ENCODE measurements around the gene SCAANT1.

SCAANT1 gene

DNA sequence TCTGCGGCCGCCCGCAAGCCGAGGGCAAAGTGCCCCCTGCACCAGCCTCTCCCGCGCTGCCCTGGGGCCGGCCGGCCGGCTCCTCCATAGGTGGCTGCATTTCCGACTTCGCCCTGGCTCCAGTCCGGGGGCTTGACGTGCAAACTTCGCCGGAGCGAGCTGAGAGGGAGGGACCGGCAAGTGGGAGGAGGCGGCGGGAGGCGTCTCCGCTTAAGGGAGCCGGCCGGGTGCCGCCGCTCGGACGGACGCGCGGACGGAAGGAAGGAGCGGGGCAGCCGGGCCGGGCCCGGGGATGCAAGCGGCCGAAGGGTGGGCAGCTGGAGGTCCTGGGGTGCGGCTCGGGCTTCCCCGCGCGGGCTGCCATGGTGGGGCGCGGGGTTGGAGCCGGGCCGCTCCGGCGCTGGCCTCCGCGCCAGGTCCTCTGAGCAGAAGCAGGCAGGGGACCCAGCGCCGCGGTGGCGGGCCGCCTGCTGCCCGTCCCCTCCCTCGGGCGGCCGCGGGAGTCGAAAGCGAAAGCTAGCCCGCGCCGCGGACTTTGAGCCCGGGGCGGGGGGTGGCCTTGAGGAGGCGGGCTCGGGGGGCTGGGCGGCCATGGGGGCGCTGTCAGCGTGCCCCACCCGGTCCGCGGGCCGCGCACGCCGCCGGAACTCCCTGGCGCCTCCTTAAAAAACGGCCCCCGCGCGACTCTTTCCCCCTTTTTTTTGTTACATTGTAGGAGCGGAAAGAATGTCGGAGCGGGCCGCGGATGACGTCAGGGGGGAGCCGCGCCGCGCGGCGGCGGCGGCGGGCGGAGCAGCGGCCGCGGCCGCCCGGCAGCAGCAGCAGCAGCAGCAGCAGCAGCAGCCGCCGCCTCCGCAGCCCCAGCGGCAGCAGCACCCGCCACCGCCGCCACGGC lies at the start of gene SCAANT1:
Gene SCAANT1 (minus strand): TSS at position 511 of the 895 bp plus-strand sequence.
- peak; percentile 26 to 85 (median 76) for DNase-seq

DNA sequence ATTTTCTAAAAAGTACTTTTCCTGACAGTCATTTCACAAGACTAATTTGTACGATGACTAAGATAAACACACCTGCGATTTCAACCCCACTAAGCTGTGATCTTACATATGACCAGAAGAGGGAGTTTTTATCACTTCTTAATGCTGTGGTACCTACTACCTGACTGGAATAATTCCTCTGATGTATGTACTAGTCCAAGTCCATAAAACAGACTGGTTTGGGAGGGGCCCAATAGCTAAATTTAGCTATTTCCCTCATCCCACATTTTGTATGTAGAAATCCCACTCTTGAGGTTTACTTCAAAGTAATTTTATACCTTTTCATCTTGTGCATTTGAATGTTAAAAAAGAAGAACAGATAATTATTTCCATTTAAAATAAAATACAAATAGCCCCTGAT lies 49.7 kb upstream of the SCAANT1 start:
- no peak for DNase-seq

DNA sequence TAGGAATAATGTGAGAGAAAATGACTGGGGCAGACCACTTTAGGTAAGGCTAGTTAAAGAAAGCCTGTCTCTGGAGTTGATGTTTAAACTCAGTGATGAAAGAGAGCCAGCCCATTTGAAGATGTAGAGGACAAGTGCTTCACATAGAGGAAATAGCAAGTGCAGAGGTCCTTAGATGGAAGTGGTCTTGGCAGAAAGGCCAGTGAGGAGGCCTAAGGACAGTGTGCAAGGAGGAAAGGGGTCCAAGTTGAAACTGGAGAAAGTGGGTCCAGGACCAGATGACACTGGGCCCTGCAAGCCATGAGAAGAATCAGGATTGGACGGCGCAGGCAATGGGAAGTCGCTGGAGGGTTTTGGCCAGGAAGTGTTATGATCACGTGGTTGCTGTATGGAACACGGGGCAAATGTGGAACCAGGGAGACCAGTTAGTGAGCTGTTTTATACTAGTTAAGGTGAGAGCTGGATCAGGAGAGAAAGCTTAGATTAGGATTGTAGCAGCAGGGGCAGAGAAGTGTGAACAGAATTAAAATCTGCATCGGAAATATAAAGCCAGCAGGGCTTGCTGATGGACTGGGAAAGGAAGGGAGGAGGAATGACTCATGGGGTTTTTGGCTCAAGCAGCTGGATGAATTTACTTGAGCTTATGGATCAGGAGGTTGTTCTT lies 48.0 kb upstream of the SCAANT1 start:
- peak in 12 of 58 donors; percentile 6 to 53 (median 14) for DNase-seq

DNA sequence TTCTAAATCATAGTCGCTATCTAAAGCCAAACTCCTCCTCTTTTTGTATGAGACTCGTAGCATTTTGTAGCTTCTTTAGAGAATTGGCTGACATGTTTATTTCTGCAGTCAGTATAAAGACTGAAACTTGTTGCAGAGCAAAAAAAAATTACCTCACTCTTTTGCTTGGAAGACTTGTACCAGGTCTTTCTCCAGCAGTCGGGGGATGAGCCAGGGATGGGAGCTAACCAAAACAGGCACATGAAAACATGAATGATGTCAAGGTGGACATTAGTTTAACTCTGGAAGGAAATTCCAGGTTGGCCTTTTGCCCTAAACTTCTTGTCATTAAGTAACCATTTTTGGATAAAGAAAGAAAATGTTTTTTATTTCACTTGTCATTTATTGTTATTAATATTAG lies 47.0 kb upstream of the SCAANT1 start:
- DNase-seq: no peak

DNA sequence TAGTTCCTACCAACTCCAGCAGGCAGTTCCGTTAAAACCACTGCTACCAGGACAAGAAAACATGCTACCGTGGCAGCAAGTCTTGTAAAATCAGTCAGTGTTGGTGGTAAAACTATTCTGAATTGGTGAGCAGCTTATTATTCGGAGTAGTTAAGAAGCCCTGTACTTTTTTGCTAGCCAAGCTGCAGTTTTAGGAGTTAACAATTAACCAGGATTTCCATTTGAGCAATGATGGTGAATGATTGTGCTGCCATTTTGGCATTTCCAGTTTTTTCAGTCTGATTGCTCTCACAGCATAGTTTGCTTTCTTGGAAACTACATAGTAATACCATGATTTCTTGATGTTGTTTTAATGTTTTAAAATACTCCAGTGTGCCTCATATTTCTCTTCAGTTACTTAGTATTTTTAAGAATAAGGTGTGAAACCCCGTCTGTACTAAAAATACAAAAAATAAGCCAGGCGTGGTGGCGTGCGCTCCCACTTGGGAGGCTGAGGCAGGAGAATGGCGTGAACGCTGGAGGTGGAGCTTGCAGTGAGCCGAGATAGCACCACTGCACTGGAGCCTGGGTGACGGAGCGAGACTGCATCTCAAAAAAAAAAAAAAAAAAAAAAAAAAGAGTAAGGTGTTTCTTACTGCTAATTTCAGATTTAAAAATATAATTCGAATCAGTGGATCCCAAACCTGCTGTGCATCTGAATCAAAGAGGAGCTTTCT lies 43.8 kb upstream of the SCAANT1 start:
- no peak for DNase-seq

DNA sequence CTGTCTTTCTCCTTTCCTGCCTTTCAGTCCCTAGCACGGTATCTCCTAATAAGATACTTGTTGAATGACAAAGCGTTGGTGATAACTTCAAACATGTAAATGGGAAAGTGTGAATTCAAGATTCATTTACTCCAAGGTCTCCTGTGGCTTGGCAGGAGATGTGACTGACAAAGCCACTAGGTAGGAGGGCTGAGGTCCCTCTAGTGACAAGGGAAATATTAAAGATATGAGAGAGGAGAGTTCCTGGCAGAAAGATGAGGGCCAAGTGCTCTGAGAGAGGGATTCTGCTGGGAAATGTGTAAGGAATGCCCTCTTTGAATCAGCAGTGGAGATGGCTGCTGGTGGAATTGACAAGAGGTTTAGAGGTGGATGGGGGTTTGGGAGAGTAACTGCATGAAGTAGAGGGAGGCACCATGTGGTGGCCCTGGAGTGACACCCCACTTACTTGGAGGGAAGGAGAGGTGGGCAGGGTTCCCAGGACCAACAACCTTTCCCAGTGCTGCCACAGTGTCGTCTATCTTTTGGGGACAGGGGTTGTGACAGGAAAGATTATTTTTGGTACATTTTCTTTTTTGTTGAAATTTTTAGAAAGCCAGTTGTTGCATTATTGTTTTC lies 43.0 kb upstream of the SCAANT1 start:
- DNase-seq: no peak

DNA sequence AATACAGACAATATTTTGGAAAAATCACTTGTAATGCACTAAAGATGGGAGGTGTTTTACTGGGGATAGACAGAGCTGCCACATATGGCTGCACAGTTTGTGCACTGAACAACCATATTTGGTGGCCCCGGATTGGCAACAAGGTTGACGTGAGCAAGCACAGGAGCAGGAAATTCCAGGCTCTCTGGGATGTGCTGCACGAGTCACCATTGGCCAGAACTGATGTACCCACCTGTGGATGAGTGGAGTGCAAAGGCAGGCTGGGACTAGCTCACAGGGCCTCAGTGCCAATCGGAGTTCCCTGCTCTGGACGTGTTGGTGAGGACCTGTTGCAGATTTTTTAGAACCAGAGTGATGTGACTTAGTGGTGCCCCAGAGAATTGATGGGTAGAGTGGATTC lies 42.0 kb upstream of the SCAANT1 start:
- DNase-seq: no peak

DNA sequence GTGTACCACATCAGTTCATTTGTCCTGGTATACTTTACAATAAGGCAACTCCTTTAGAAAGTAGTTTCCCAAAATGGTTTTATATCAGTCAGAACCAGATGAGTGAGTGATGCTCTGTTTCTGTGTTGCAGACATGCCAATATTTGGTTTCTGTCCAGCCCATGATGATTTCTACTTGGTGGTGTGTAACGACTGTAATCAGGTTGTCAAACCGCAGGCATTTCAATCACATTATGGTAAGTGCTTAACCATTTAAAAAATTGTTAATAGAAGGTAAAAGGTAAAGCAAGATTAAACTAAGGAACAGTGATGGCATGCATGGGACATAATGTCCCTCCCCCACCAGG lies 40.0 kb upstream of the SCAANT1 start:
- DNase-seq: no peak

DNA sequence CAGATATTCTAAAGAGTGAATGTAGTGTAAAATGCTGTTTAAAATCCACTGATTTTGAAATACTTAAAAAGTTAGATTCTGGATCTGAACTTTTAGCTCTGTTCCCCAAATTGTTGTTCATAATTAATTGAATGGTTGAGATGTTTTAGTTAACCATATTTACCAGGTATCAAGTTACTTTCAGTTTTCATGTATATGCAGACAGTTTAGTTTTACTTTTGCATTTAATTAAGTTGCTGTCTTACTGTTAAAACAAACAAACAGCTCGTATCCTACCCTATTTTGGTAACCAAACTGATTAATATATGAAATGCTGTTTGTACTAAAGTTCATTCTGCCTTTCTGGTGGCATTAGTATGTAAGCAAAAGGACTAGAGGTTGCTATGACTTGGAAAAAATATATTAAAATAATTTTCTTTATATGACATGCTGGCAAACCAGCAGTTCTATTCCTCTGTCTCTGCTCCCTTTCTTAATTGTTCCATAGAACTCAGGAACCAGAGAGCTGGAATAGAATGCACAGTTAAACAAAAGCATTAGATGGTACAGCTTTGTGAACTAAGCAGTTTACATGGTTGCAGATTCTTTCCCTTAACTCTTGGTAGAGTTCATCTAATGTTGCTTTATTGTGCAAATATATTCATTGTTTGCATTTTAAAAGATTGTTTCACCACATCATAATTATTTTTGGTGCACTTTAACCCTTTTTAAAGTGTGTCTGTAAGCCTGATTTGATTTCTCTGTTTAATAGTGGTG lies 39.5 kb upstream of the SCAANT1 start:
- DNase-seq: no peak

DNA sequence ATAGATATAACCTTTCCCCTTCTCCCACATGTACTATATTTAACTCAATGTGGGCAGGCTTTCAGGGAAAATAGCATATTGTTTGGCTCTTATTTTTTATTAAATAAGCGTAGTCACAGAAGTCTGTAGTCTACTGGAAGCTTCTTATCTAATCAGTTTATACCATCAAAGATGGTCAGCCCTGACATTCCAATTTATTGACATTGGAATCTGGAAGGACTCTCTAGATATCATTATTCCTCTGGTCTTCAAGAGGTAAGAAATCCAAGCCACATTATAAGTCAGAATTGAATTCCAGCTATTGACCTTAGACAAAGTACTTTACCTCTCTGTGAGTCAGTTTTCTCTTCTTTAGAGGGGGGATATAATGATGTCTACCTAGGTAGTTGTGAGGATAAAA lies 38.5 kb upstream of the SCAANT1 start:
- no peak for DNase-seq

DNA sequence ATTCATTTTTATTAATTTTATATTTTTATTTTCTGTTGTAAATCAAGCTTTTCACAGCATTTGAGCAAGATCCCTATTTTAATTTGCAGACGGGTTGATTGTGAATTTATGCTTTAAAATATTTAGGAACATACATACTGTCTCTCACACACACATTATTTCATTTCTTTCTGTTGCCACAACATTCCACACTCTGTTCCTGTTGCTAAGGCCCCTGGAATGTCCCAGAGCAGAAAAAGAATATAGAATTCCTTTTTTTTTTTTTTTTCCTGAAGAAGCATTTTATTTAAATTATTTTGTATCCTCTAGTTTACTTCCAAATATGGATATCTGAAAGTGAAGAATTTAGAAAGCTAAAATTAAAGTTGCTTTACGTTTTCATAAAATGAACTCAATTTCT lies 36.8 kb upstream of the SCAANT1 start:
- no peak for DNase-seq

DNA sequence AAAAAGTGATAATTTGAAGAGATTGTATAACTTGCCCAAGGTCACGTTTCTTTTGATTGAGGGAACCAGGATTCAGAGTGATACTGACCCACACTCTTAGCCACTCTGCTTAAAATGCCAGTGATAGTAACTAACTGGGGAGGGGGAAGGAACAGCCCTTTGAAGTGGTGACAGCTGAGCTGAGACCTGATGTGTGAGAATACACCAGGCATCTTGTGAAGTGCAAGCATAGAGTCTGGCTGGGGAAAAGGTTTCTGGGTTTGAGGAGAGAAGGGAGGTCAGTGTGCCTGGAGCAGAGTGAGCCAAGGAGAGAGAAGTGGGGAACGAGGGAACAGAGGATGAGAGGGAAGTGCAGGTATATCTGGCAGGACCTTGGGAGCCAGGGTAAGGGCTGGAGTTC lies 35.4 kb upstream of the SCAANT1 start:
- no peak for DNase-seq

DNA sequence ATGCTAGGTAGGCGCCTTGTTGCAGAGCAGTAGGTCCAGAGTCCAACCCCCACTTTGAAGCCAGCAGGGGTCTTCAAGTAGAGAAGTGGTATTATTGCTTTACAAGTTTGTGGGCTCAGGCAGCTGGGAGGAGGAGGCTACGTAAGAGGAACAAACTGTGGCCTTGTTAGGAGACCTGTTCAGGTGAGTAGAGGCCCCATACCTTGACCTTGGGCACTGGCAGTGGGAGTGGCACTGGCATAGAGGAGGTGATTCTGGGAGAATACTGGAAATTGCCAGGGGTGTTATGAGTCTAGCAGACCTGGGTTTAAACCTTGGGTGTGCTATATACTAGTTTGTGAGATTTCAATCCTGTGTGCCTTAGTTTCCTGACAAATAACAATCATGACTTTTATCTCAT lies 34.6 kb upstream of the SCAANT1 start:
- DNase-seq: no peak

DNA sequence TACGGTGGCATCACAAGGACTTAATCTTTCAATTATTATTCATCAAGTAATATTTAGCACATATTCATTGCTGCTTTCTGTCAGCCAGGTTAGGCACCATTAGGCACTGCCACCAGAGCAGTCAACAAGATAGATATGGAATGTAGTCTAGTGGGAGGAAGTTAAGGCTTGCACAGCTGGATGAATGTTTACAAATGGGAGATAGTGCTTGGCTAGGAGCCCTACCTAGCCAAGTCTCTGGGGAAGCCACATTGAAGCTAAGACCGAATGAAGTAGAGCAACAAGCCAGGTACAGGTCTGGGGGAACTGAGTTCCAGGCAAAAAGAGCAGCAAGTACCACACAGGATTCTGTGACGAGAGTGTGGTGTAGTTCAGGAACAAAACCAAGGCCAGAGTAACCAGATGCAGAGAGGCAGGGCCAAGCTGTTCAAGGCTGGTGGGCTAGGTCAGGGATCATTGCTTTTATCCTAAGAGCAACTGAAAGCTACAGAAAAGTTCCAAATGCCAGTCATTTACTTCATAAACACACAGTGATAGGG lies 33.4 kb upstream of the SCAANT1 start:
- no peak for DNase-seq

DNA sequence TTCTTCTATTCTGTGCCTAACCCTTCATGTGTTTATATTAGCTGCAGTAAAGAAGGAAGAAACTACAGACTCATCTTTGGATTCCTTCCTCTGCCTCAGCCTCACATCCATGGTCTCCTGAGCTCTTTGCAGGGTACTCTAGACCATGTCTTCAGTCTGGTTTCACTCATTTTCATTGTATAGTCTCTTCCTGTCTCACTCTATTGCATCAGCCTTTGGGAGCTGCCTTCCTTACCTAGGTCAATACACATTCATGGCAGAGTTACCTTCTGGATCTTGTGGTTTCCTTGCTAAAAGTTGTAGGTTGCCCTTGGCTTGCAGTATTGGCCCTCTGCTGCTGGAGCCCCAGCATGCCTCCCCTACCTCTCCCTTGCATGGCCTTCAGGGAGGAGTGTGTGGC lies 31.5 kb upstream of the SCAANT1 start:
- DNase-seq: no peak

DNA sequence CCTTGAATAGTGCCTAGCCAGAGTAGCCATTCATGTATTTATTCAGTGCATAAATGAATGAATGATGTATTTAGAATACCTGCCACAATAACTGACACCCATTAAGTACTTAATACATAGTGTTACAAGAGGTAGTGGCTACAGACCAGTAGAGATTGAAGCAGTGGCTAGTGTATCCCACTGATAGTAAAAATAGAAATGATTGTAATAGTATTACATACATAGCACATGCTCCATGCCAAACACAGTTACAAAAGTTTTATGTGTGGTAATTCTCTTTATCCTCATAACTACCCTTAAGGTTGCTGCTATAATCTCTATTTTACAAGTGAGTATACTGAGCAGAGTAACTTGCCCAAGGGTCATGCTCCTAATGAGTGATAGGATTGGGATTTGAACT lies 30.3 kb upstream of the SCAANT1 start:
- no peak for DNase-seq

DNA sequence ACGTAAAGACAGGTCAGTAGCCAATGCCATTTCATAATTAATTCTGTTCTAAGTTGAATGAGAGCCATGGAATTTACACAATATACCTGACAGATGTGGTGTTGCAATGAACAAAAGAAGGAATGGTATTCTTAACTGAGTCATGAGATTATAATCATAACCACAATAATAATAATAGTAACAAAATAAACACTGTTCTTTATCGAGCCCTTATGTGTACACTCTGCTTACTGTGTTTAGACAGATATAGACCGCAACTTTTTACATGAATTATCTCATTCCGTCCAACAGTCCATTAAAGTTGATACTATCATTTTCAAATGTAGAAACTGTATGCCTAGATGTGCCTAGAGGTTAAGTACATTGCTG lies 28.2 kb upstream of the SCAANT1 start:
- DNase-seq: no peak

DNA sequence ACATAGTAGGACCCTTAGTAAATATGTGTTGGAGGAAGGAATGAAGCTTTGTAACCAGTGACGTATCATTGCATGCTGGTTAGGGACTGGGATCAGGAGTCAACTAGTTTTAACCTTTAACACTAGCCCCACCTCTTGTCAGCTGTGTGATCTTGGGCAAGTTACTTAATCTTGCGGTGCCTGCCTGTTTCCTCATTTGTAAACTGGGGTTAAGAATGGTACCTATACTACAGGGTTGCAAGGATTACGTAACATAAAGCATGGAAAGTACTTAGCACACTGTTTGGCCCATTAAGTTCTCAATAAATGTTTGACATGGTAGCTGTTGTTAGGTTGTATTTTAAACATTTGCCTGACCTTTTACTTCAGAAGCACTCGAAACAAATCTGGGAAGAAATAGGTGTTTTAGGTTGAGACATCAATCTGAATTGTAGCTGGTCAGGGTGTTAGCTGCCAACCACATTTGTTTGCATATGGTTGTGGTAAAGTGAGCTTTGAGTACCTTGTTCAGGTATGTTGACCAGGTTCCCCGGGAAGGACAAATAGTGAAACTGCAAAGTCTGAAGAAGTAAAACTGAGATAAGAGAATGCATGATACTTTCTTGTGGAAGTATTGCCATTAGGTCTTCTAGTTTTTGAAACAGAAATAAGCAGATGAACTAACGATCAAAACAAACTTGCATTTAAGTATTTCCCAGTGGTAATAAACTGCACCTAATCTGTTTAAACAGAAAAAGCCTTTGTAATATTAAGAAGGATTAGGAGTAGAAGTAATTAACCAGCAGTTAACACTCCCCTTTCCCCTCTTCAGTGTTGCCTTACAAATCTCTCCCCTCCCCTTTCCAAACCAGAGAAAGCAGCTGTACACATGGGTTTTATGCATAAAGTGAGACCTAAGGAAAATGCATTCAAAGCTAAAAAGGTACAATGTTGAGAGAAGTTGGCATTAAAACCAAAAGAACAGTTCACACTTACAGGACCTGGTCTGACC lies 25.8 kb upstream of the SCAANT1 start:
- no peak for DNase-seq

DNA sequence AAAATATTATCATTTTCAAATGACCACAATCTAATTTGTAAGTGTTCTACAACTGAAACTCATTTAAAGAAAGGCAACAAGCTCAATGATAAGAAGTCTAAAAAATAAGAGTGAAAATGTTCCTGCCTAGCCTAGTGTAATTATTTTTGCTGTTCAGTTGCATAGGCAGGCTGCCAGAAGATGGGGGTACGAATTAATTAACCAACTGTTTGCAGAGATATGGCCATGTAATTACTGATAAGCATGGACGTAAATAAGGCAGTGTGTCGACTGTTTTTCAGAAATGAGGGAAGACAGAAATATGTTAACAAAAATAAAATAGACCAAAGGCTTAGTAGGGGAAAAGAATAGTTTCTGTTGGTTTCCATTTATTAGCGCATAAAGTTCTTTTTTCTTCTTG lies 24.7 kb upstream of the SCAANT1 start:
- DNase-seq: no peak
